ENCODE data around the gene MRPS18A.
A peak's percentile ranks its signal among the peaks of the same experiment; 100 is the strongest.

Gene MRPS18A

GRCh38 chr6:43687437-43688347, at the start of gene MRPS18A:
Gene MRPS18A, minus strand, starts transcription at chr6:43687791. Its CDS starts 12 bp downstream, at chr6:43687779.
- DNase-seq = peak; percentile 47

- no peak for DNase-seq
Measured at GRCh38 chr6:43736844-43737243, 49.3 kb upstream of the MRPS18A start.

- DNase-seq = no peak
Measured at GRCh38 chr6:43736211-43736786, 48.7 kb upstream of the MRPS18A start.

- DNase-seq = no peak
Measured at GRCh38 chr6:43735642-43736199, 48.1 kb upstream of the MRPS18A start.

- DNase-seq = no peak
Measured at GRCh38 chr6:43734294-43734665, 46.7 kb upstream of the MRPS18A start.

- no peak for DNase-seq
Measured at GRCh38 chr6:43733471-43734293, 46.1 kb upstream of the MRPS18A start.

GRCh38 chr6:43730634-43731033, 43.0 kb upstream of the MRPS18A start:
- no peak for DNase-seq

GRCh38 chr6:43729537-43729936, 41.9 kb upstream of the MRPS18A start:
- DNase-seq = no peak

GRCh38 chr6:43728586-43728985, 41.0 kb upstream of the MRPS18A start:
- DNase-seq = no peak

GRCh38 chr6:43727634-43728033, 40.0 kb upstream of the MRPS18A start:
- no peak for DNase-seq

- no peak for DNase-seq
Measured at GRCh38 chr6:43725643-43726580, 38.3 kb upstream of the MRPS18A start.

GRCh38 chr6:43724914-43725642, 37.5 kb upstream of the MRPS18A start:
- peak; percentile 33 for DNase-seq

GRCh38 chr6:43724354-43724753, 36.8 kb upstream of the MRPS18A start:
- no peak for DNase-seq

GRCh38 chr6:43723737-43724295, 36.2 kb upstream of the MRPS18A start:
- peak; percentile 51 for DNase-seq

GRCh38 chr6:43722920-43723545, 35.4 kb upstream of the MRPS18A start:
- DNase-seq = no peak

- no peak for DNase-seq
Measured at GRCh38 chr6:43720999-43721398, 33.4 kb upstream of the MRPS18A start.

- DNase-seq = no peak
Measured at GRCh38 chr6:43719511-43719910, 31.9 kb upstream of the MRPS18A start.

GRCh38 chr6:43718387-43719105, 31.0 kb upstream of the MRPS18A start:
- DNase-seq = no peak

GRCh38 chr6:43717822-43718221, 30.2 kb upstream of the MRPS18A start:
- no peak for DNase-seq

GRCh38 chr6:43717389-43717788, 29.8 kb upstream of the MRPS18A start:
- no peak for DNase-seq
